Measurements from ENCODE around the gene CELA2B.
"Not testable (repeated sequence)": the region's sequence is repeated elsewhere in the genome, so short reads cannot be mapped to it uniquely, and the experiment has no call there.

Gene CELA2B

GRCh38 chr1:15501208-15502032, 25.5 kb downstream of the CELA2B start:
- DNase-seq (ENCODE audit: low spot score): peak; percentile 76

GRCh38 chr1:15504436-15504835, 28.5 kb downstream of the CELA2B start:
- DNase-seq (ENCODE audit: low spot score): no peak

GRCh38 chr1:15506831-15507230, 30.9 kb downstream of the CELA2B start:
- DNase-seq (ENCODE audit: low spot score): no peak

DNA sequence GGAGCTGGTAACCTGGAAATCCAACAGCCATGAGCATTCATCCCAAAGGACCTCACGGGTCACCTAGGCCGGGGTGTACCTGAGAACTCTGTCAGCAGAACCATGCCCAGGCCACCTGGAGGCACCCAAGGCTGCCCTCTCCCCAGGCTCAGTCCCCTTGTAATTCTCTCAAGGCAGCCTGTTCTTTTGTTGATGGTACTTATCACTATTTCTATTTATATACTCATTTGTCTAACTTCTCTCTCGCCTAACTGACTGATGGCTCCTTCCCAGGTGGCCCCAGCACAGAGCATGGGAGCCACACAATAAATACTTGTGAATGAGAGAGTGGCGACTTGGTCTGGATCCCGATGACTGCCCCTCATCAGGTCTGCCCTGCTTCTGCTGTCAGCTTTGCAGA, 31.4 kb downstream of the CELA2B start:
- DNase-seq (ENCODE audit: low spot score): no peak

DNA sequence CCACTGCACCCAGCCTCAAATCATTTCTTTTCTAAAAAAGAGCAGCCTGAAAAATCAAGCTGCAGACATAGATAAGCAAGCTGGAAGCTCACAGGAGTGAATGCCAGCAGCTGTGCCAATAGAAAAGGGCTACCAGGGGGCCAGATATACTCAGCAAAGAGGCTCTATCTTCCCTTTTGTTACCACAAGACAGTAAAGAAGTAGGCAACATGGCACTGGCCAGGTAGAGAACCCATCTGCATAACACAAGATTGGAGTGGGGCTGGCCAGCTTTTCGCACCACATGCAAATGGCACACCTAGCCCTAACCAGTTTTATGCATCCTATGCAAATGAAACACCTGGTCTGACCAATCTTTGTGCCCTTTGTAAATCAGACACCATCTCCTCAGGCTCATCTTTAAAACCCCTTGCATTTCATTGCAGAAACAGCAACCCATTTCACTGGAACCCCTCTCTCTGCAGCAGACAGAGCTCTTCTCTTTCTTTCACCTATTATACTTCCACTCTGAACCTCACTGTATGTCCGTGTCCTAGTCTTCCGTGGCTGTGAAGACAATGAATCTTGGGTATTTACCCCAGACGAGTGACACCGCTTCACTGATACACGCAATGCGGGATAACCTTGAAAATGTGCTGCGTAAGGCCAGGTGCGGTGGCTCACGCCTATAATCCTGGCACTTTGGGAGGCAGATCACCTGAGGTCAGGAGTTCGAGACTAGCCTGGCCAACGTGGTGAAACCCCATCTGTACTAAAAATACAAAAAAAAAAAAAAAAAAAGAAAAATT, 33.0 kb downstream of the CELA2B start:
- no peak for DNase-seq (ENCODE audit: low spot score)

GRCh38 chr1:15509586-15509985, 33.7 kb downstream of the CELA2B start:
- no peak for DNase-seq (ENCODE audit: low spot score)

- no peak for DNase-seq (ENCODE audit: low spot score)
These were observed 34.9 kb downstream of the CELA2B start for GRCh38 chr1:15510611-15511405.

GRCh38 chr1:15513192-15513591, 37.3 kb downstream of the CELA2B start:
- no peak for DNase-seq (ENCODE audit: low spot score)

DNA sequence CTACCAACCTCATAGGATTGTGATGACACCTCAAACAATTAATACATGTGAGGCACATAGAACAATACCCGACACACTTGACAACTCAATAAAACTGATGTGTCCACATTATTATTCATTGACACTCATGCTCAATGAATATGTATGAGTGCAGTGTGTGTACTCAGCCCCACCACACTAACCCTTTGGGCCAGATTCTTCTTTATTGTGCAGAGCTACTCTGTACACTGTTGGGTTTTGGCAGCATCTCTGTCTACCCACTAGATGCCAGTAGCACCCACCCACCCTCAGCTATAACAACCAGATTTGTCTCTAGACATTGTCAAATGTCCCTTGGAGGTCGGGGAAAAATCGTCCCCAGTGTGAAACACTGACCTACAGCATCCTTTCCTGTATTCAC, 38.0 kb downstream of the CELA2B start:
- DNase-seq (ENCODE audit: low spot score): no peak

- not testable (repeated sequence) for DNase-seq (ENCODE audit: low spot score)
These were observed 38.7 kb downstream of the CELA2B start for GRCh38 chr1:15514557-15514956.

DNA sequence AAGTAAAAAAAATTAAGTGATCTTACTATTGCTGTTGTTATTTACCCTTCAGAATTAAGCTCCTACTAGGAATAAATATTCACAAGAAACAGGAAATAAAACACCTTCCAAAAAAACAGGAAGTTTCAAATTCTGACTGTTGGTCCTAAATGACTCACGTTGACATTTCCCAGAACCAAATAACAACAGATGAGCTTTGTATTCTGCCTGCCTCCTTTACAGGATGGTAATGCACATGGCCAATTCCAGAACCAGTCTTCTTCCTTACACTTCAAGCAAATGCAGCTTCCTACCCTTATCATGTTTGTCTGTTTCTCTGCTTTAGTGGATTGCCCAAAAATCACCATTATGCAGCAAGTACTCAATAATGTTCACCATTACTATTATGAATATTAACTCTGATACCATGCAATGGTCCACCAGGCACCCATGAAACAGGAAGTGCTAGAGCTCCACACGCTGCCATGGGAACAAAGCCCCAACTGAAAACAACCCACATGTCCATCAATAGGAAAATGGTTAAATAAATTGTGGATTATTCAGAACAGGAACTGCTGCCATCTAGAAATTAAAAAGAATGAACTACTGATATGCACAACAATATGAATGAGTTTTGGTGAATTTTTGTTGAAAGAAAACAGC, 39.2 kb downstream of the CELA2B start:
- no peak for DNase-seq (ENCODE audit: low spot score)

DNA sequence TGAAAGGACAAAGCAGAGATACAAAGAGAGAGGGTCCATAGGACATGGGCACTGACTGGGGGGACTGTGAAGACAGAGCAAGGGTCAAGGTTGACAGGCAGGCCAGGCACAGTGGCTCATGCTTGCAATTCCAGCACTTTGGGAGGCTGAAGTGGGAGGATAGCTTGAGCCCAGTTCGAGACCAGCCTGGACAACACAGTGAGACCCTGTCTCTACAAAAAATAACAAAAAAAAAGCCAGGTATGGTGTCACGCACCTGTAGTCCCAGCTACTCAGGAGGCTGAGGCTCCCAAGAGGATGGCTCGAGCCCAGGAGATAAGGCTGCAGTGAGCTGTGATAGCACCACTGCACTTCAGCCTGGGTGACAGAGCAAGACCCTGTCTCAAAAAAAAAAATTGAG, 43.7 kb downstream of the CELA2B start:
- DNase-seq (ENCODE audit: low spot score): no peak

DNA sequence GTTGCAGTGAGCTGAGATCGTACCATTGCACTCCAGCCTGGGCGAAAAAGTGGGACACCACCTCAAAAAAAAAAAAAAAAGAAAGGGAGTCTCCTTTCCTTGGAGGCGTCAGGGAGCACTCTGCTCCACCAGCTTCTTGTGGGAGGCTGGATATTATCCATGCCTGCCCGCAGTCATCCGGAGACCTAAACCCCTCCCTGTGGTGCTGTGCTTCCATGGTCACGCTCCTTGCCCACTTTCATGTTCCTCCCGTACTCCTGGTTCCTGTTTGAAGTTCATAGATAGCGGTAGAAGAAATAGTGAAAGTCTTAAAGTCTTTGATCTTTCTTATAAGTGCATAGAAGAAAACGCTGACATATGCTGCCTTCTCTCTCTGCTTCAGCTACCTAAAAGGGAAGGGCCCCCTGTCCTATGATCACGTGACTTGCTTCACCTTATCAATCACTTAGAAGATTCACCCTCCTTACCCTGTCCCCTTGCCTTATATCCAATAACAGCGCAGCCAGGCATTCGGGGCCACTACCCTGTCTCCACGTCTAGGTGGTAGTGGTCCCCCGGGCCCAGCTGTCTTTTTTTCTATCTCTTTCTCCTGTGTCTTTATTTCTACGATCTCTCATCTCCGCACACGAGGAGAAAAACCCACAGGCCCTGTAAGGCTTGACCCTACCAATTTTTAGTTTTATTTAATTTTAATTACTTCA, 45.5 kb downstream of the CELA2B start:
- not testable (repeated sequence) for DNase-seq (ENCODE audit: low spot score)

- DNase-seq (ENCODE audit: low spot score): no peak
These were observed 46.6 kb downstream of the CELA2B start for GRCh38 chr1:15522551-15522950.

DNA sequence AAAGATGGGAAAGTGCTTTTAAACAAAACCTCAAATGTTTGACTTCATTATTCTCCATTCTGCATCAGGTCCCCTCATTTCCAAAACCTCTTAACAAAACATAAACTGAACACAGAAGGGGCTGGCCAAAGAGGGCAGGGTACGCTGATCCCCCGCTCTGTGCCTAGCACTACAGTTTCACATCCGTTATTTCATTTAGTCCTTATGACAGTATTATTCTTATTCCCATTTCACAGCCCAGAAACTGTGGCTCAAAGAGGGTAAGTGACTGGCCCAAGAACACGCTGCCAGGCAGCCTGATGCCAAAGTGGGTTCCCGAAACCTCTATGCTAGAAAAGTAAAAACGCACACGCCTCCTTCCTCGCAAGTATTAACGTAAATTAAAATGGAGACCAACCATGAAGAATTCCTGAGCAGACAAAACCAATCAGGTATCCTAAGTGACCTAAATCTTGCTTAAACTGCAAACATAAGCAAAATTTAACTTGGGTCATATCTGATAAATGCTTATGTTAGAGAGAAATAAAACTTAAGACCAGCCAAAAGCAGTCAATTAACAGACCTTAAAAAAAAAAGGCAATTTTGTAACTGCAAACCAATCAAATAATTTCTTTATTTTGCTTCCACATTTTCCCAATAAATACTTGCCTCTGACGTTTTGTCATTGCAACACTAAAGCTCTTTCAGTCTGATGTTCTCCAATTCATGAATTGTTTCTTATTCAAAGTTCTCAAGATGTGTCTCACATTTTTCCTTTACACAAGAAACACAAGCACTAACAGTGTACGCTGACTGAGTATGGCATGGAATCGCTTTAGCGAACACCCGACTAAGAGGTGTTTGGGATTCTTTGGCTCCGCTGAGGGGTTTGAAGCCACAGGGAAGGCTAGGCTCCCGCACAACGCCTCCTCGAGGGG, 47.5 kb downstream of the CELA2B start:
- no peak for DNase-seq (ENCODE audit: low spot score)

GRCh38 chr1:15524021-15524282, 48.0 kb downstream of the CELA2B start, which contains the start of gene CASP9:
CASP9 (minus strand) TSS chr1:15524215; CDS start chr1:15524200, 15 bp downstream.
- no peak for DNase-seq (ENCODE audit: low spot score)

- peak; percentile 94 for DNase-seq (ENCODE audit: low spot score)
These were observed 48.6 kb downstream of the CELA2B start for GRCh38 chr1:15524283-15525049.

- peak; percentile 97 for DNase-seq (ENCODE audit: low spot score)
These were observed 49.4 kb downstream of the CELA2B start for GRCh38 chr1:15525050-15526020.
